CD4-positive, alpha-beta T cell treated with Interleukin-17A for 4 hours (primary cell): ENCODE results near the gene PPP1R37.
"Not testable (repeated sequence)": the region's sequence is repeated elsewhere in the genome, so short reads cannot be mapped to it uniquely, and the experiment has no call there.

Source experiments
- DNase-seq: peaks from one replicate; pipeline ENCODE4 v3.0.0-alpha.2; 2020; ENCODE audit warnings: mixed read lengths

Gene PPP1R37

GRCh38 chr19:45118106-45118505 is 25.1 kb downstream of the PPP1R37 start:
- no peak for DNase-seq

DNA sequence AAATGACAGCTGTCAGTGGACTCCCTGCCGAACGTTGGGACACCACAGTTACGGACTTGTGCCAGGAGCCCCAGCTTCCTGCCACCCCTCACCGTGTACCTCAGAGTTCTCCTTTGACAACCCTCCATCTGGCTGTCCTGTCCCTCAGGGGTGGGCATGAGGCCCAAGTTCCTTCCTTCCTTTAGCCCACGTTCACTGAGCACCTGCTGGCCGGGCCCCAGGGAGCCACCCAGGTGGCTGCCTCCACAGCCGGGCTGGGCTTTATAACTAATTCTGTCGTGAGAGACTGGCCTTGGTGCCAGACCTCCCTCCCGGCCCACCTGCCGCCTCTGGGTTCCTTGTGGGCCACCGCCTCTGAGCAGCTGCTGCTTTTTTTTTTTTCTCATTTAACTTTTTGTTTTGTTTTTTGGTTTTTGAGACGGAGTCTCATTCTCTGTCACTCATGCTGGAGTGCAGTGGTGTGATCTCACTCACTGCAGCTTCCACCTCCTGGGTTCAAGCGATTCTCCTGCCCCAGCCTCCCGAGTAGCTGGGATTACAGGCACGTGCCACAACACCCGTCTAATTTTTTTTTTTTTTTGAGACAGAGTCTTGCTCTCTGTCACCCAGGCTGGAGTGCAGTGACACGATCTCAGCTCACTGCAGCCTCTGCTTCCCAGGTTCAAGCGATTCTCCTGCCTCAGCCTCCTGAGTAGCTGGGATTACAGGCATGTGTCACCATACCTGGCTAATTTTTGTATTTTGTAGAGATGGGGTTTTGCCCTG is 25.8 kb downstream of the PPP1R37 start:
- DNase-seq = not testable (repeated sequence)

- no peak for DNase-seq
These were observed 26.6 kb downstream of the PPP1R37 start for GRCh38 chr19:45119582-45119981.

GRCh38 chr19:45121827-45122345 is 28.9 kb downstream of the PPP1R37 start:
- DNase-seq = no peak

DNA sequence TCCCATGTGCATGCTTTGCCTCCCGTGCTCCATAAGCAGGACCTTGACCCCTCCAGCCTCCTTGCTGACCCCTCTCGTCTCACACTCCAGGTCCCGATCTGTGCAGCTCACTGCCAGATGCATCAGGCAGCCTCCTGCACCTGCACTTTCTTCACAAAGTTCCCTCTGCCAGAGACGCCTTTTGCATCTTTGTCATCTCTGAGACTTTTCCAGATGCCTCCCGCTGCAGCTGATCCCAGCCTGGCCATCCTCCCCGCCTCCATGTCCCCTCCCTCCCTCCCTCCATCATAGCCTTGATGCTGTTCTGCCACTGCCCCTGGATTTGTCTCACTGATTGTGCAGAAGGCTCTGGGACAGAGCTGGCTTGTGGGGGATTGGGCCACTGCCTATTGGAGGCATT is 29.9 kb downstream of the PPP1R37 start:
- DNase-seq = no peak

GRCh38 chr19:45123440-45123850 is 30.5 kb downstream of the PPP1R37 start:
- no peak for DNase-seq

- DNase-seq = no peak
These were observed 31.0 kb downstream of the PPP1R37 start for GRCh38 chr19:45124021-45124420.

- no peak for DNase-seq
These were observed 32.4 kb downstream of the PPP1R37 start for GRCh38 chr19:45125360-45125759.

DNA sequence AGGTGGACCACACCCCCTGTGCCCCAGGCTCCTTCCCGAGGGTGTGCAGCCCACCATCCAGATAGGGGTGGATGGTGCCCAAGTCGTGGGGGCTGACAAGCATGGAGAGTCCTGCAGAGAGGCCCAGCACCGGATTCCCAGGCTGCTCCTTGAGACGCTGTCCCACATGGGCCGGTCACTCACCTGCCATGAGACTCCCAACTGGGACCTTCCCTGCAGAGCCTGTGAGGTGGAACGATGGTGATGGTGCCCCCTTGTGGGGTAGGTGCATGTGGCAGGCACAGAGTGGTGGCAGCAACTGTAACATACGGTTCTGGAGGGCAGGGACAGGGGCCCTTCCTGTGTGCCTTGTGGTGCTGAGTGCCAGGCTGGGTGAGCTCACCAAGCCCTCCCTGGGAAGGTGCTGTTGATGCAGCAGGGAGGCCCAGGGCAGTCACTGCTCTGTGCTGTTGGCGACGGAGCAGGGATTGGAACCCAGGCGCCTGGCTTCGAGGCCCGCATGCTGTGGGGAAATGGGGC is 33.1 kb downstream of the PPP1R37 start:
- peak; percentile 78 for DNase-seq

DNA sequence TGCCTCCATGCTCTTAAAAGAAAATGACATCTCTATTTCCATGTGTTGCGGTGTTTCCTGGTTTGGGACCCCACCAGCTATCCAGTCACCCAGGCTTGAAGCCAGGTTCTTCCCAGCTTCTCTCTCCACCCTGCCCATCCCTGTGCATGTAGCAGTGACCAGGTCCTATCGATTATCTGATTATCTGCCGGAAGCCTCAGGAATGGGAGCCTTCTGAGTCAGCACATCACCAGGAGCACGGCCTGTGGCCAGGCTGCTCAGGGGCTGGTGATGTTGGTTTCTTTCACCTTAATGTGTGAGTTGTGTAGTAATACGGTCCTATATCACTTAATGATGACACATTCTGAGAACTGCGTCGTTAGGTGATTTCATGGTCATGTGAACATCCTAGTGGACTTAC is 33.7 kb downstream of the PPP1R37 start:
- DNase-seq = no peak

DNA sequence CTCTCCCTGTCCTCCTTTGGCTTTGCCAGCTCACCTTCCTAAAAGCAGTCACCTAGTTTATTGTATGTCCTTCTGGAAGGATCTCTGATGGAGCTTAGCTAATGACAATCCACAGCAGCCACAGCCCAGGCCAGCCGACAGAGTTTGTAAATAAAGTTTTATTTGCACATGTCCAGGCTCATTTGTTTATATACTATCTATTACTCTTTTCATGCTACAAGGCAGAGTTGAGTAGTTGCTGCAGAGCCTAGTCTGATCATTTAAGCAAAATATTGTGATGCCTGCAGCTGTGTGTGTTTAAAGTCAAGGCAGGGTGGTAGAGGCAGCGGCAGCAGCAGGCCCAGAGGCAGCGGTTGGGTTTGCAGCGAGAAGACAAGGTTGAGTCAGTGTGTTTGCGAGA is 35.2 kb downstream of the PPP1R37 start:
- DNase-seq = no peak

- no peak for DNase-seq
These were observed 35.8 kb downstream of the PPP1R37 start for GRCh38 chr19:45128806-45129205.

DNA sequence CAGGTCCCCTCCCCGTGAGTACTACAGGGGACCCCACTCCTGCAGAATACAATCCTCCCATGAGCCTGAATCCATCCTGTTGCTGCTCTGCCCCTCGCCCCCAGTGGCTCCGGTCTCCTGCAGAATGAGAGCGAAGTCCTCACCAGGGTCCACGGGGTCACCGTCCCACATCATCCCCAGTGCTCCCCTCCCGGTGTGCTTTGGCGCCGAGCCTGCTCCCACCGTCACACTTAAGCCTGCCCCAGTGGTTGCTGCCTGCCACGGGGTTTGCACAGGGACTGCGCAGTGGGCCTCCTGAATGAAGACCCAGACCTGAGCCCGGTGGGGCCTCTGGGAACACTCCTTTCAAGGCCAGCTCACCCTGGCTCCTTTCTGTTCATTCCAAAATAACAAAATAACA is 37.3 kb downstream of the PPP1R37 start:
- DNase-seq = no peak

GRCh38 chr19:45130888-45131615 is 38.1 kb downstream of the PPP1R37 start:
- no peak for DNase-seq

GRCh38 chr19:45133661-45134060 is 40.7 kb downstream of the PPP1R37 start:
- DNase-seq = no peak

DNA sequence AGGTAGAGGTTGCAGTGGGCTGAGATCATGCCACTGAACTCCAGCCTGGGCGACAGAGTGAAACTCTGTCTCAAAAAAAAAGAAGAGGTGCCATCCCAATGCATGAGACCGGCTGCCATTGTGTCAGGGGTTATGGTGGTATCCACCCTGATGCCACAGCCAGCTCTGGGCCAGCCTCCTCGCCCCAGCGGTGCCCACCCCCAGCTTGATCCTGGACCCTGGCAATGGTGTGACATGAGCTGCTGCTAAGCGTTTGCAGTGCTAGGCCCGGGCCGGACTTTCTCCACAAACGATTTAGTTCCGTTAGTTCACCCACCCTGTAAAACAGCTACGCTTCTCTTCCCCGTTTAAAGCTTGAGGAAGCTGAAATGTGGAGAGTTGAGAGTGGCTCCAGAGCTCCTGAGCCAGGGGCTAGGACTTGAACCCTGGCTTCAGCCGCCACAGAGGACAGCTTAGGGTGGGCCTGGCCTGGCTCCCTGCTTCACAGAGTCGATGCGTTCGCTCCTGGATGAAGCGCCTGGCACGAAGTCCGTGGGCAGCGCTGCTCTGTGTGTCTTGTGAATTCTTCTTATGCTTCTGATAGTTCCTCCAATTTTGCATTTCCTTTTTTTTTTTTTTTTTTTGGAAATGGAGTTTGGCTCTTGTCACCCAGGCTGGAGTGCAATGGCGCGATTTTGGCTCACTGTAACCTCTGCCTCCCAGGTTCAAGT is 42.4 kb downstream of the PPP1R37 start:
- no peak for DNase-seq

DNA sequence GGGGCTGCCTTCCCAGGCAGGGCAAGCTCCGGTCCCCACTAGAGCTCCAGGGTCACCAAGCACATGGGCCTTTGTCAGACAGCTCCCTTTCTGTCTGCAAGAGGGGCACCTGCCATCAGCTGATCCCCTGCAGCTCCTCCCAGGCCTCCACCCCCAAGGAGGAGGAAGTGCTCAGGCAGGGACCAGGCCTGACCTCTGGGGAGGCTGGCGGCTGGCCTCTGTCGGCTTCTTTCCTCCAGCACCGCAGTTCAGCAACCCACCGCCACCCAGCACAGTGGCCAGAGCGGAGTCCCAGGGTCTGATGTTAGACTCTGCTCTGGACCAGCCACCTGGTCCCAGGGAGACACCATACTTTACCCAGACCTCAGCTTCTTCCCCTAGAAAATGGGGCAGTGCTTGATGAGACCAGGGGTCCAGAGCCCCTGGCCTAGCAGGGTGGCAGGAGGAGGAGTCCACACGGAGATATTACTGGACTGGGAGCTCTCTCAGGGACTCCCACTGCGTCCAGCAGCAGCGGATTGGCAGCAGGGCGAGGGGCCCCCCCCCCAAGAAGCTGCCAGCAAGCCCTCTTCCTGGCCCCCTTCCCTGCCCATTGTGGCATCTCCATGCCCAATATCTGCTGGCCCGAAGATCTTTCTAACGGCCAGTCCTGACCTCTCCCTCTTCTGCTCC is 43.7 kb downstream of the PPP1R37 start:
- DNase-seq = no peak

GRCh38 chr19:45137179-45137761 is 44.3 kb downstream of the PPP1R37 start:
- no peak for DNase-seq

- DNase-seq = no peak
These were observed 45.3 kb downstream of the PPP1R37 start for GRCh38 chr19:45138303-45138751.

- DNase-seq = no peak
These were observed 46.5 kb downstream of the PPP1R37 start for GRCh38 chr19:45139286-45140143.

DNA sequence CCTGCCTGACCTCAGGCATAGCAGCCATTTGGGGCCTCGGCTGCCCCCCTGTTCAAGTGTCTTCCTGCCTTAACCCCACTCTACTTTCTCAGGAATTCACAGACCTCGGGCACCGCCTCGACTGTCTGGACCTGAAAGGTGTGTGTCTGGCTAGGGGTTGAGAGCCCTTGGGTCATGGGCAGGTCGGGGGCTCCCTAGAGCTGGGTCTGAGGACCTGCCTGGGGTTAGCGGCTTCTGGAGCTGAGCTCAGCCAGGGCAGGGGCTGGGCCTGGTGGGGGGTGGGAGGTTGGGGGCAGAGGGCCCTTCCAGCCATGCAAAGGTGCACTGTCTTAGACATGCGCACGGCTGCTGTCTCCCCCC is 47.1 kb downstream of the PPP1R37 start:
- no peak for DNase-seq
